ENCODE measurements around the gene AIPL1.

AIPL1 gene

GRCh38 chr17:6413065-6413464, 21.9 kb downstream of the AIPL1 start:
- DNase-seq, result peak; percentile 27

DNA sequence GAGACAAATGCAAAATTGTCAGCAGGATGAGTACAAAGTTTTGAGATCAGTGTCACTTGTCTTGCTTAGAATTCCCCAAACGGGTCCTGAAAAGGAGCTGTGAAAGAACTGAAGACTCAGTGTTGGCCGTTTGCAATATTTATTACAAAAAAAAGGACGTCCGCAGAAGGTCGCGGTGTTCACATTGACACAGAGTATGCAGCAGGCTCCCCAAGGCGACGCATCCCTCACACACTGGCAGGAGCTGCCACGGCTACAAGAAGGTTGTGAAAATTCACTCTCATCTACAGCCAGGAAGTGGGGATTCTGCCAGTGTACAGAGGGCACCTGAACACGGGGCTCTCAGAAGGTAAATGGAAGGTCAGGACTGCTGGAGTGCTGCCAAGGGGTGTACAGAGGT, 26.2 kb downstream of the AIPL1 start:
- DNase-seq, result no peak

DNA sequence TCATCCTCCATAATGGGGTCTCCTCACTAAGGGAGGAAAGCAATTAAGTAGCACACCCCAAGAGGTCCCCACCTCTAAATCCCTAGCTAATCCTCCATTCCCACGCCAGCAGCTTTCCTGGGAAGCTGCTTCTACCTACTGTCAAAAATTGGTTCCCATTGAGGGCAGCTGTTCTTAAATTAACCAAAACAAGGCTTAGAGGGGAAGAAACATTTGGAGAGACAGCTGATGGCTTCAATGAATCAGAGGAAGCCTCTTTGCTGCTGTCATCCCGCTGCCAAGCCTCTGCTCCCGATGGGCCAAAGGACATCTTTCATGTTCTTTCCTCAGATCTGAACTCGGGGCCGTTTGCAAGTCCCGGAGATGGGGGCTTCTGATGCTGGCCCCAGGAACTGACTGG, 26.6 kb downstream of the AIPL1 start:
- DNase-seq, result no peak

GRCh38 chr17:6402258-6402657, 32.7 kb downstream of the AIPL1 start:
- no peak for DNase-seq

- DNase-seq, result no peak
These were observed 36.0 kb downstream of the AIPL1 start for GRCh38 chr17:6398955-6399354.

DNA sequence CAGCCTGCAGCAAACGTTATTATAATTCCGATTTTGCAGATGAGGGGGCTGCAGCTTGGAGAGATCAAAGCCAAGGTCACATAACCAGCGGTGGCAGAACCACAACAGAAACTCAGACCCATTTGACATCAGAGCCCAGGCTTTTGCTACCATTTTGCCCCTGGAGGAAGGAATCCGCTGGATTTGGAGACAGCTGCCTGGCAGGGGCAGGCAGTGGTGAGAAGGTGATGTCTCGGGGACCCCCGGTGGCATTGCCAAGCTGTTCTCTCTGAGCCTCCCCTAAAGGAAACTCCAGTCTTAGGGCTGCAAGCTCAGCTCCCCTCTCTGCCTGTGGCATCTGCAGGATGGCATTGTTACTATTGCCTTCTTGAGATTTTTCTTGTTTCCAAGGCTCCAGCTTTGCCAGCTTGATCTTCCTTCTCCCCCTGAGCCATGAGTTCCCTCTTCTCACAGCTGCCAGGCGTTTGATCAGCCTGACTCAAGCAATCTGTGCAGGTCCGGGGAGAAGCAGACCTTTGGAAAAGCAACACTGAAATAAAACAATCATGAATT, 40.8 kb downstream of the AIPL1 start:
- no peak for DNase-seq

DNA sequence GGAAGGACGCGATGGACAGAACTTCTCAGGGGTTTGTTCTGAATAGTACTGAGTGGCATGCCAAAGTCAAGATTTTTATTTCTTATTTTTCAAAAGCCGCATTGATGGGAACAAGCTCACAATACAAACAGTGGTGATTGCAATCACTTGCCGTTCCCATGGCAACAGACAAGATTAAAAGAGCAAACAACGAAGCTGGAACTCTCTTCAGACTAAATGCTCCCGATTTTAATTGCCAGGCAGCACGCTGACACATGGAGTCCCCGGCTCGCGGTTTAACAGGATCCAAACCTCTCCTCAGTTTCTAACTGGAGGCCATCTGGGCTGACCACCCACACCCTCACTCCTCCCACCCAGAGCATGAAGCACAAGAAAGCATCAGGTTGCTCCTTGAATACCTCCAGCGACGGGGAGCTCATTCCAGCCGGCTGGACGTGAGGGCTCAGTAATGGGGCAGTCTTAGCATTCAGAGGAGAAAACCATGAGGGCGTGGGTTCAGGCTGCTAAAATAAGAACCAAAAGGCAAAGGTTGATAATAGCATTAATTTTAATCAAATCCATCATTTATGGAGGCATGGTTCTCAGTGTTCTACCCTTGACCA, 41.5 kb downstream of the AIPL1 start:
- no peak for DNase-seq

DNA sequence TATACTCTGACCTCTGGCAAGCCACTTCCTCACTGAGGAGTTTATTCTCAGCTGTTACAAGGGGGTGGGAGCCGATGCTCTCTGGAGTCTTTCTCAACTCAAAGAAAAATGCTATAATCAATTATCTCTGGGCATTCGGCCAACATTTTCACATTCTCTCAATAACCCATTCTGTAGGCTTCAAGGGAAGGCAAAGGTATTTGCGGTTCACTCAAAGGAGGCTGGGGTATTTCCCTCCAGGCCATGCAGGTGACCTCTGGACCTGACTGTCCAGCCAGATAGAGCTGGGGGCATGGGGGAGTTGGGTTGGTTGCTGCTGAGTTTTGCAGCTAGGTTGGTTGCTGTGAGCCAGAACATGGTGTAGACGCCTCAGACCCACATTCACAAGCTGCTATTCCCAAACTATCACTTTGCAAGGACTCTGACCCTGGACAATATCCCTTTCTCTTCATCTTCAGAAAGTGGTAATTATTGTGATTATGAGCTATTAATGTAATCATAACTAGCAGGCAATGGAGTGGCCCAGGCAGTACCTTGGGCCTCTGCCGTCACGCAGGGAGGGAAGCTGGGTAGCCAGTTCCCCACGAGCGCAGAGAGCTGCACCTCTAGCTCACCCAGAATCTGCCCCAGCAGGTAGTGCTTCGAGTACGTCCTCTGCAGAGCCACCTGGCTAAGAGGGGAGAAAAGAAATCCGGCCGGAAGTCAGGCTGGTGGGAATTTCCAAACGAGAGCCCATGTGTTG, 42.1 kb downstream of the AIPL1 start:
- DNase-seq, result no peak

- no peak for DNase-seq
These were observed 46.5 kb downstream of the AIPL1 start for GRCh38 chr17:6388416-6388815.

DNA sequence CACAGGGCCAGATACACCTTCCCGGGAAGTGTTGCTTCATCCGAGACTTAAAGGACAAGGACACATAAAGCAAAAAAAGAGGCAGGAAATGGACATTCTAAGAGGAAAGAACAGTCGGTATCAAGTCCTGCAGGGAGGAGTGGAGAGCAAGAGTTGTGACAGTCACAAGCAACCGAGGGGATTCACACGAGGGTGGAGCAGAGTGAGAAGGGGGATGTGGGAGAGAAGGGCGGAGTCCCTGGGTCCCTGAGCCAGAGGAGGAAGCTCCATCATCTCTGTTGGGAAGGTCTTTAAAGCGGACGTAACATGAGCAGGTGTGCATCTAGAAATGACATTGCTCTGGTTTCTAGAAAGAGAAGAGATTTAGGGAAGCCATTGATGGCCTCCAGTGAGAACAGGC, 47.1 kb downstream of the AIPL1 start:
- DNase-seq, result no peak

DNA sequence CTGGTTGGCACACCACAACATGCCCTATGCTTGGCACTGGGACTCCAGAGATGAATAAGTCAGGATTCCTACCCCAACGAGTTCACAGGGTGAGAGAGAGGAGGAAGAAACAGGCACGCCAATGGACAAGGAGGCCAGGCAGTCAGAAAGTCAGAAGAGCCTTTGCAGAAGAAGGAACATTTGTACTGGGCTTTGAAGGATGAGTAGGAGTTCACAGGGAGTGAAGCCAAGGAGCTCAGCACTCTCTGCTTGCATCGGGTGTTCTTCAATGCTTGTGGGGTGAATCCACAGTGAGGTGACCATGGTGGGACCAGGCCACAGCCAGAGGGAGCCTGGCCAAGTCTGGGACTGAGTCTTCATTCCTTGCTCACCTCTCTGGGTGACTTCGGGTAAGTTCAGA, 47.5 kb downstream of the AIPL1 start:
- DNase-seq, result no peak

GRCh38 chr17:6386041-6386630, 48.8 kb downstream of the AIPL1 start:
- DNase-seq, result no peak

DNA sequence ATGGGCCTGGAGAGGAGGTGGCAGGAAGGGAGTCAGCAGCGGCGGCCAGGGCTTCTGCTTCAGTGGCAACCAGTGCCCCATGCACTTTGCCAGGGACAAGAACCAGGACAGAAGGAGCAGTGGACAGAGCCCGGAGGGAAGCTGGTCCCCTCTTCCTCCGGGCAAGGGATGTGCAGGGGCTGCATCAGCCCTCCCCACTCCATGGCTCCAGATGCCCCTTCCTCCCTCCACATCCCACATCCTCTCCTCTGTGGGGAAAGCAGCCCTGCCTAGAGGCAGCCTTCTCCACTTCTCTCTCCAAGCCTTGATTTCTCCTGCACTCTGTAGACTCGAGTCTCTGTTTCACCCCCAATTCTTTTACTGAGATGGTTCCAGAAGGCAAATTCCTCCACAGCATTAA, 50.4 kb downstream of the AIPL1 start:
- no peak for DNase-seq

DNA sequence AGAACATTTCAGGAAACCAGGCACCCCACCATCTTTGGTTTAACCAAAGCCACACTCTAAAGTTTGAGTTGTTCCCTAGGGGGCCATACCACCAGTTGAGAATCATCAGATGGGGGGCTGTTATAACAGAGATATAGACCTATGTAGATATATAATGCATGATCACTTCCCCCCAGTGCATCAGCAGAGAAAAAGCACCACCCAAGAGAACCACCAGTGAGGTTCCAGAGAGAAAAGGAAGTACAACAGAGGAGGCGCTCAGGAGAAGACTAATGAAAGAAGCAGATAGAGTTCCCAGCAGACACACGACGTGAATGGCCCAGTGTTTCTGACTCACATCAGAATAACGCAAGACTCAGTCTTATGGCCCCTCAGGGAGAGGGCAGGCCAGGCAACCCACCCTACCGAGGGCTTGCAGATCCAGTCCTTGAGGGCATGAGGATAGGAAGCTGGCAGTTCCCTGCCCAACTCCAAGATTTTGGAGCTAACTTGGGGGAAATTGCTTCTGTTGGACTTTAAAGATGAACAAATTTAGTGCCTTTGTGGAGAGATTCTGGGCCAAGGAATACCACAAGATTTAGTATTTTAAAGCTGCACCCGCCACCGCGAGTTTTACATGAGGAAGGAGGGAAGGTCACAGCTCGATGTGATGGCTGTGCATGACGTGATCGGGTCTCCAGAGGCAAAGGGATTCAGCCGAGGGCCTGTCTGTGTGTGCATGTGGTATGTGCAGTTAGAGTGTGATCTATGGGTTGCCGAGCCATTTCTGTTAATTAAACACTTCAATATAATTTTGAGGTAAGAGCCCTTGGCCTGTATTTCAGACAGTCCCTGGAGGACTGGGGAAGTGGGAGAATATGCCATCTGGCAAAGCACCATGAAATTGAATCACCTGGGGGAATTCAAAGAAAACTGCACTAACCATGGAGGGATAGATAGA, 53.1 kb downstream of the AIPL1 start:
- no peak for DNase-seq

- no peak for DNase-seq
These were observed 53.9 kb downstream of the AIPL1 start for GRCh38 chr17:6380915-6381438.

DNA sequence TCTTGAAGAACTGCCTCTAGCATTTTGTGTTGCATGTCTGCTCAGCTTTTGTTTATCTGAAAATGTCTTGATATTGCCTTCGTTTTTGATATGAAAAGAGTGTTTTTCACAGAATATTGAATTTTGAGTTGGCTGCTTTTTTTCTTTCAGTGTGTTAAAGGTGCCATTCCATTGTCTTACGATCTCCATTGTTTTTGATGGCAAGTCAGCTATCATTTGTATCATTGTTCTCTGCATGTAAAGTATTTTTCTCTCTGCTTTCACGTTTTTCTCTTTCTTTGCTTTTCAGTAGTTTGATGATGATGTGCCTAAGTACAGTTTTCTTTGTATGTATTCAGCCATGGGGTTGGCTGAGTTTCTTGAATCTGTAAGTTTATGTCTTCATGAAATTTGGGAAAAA, 57.0 kb downstream of the AIPL1 start:
- no peak for DNase-seq

DNA sequence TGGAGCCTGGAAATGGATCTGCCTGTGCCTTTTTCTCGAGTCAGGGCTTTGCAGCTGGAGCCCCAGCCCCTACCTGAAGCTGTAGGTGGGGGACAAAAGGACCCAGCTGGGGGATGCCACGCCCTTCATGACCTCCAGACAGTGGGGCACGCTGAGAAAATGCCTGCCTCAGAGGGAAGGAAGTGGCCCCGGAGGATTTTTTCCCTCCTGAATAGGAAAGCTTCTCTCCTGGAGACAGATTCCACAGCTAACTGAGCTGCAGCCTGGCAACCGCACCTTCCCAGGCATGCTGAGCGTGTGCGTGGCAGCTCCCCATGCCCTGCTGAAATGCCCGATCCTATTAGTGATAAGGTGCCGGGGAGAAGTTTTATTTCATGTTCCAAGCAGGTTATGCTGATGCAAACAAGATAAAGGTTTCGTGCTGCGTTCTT, 58.0 kb downstream of the AIPL1 start:
- no peak for DNase-seq

DNA sequence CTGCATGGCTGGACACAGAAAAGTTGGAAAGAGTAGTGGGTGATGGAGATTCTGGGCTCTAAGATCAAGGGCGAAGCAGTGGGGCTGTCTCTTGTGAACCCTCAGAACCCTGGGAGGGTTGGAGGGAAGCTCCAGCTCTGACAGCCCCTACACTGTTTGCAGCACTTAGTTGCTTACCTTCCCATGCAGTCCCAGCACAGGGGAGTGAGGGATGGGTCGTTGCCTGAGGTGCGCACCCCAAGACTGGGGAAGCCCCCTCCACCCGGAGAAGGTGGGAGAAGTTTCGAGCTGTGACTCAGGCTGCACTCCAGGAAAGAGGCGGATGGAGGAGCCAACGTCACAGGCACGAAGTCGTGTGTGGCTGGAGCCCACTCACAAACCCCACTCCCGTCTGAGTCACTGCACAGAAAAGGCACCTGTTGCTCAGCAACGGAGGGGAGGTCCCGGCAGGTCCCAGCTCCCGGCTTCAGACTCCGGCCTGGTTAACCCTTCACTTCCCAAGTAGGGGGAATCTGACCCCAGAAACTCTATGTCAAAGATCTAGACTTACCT, 60.1 kb downstream of the AIPL1 start:
- no peak for DNase-seq

DNA sequence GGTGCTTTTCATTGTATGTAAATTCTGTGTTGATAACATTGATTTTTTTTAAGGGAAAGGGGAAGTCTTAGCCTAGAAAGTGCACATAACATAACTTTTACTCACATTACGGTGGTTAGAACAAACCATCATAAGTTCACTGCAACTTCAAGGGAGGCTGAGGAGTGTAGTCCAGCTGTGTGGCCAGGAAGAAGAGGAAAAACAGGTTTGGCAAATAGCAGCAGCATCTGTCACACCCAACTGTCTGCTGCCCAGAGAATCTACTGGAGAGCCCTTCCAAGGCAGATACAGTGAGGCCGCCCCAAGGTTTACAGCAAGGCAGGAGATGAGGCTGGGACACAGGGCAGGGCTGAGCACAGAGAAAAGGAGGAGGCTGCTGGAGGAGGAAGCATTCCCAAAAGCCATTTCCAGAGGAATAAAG, 60.6 kb downstream of the AIPL1 start:
- DNase-seq, result peak; percentile 25

Data from NCI-H526 treated with DMSO at 0.1 percent for 48 hours (cell line).